ENCODE measurements around the gene GUCY1B1. TPM values are rescaled to one million over a fixed set of nuclear protein-coding genes. Genes with fewer than 3 reads are reported as not detected.

The GUCY1B1 gene
- total RNA-seq, 1 experiment from 2014 or later: 0.39 TPM

DNA sequence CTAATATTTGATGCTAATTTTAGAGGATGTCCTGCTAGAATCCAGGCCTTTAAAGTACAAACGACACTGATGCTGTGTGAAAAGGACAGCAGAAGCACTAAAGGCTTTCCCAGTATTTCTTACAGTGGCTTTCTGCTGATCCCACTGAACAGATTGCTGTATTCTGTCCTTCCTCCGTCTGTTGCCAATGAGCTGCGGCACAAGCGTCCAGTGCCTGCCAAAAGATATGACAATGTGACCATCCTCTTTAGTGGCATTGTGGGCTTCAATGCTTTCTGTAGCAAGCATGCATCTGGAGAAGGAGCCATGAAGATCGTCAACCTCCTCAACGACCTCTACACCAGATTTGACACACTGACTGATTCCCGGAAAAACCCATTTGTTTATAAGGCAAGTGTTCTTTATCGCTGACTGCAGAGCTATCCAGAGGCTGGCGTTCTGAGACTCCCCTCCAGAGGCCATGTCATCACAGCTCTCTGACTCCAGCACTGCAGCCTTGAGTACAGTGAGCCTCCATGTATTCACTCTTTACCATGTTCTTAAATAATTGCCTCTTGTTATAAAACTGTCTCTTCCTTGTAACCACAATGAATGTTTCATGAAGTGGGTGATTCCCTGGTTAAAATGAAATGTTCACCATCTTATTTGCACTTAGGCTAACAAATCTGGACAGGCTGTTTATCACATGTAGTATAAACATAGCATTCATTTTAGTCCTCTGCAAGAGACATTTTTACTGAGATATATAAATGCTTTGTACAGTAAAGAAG is 43.6 kb downstream of the GUCY1B1 start:
- H3K27me3 ChIP-seq (ENCODE audit: insufficient read depth, low read depth): no peaks in the 10 kb centered on the region
- H3K79me2 ChIP-seq (ENCODE audit: low read depth): no peaks in the 10 kb centered on the region
- ChIA-PET POLR2A (ENCODE audit: unreplicated experiment) (no interaction called here), CTCF (no interaction called here)
- BruUV-seq (replicated peaks): no TSS peak
- H3K4me2 ChIP-seq: no peak overlapping the region
- no peak for DNase-seq
- no peaks in the 10 kb centered on the region for H3K4me1 ChIP-seq (replicated peaks; ENCODE audit: insufficient read depth)
- H2AFZ ChIP-seq: no peak overlapping the region
- H3K36me3 ChIP-seq (ENCODE audit: low read depth): no peaks in the 10 kb centered on the region
- no peaks in the 10 kb centered on the region for H3F3A ChIP-seq (ENCODE audit: insufficient read depth, low read depth)
- H4K20me1 ChIP-seq (ENCODE audit: insufficient read depth): no peaks in the 10 kb centered on the region
- intact Hi-C loops (cut with micrococcal nuclease; ENCODE audit: unreplicated experiment): no loop called here
- TF ChIP-seq EZH2 (IDR thresholded peaks at IDR 0.05; ENCODE audit: low read depth): no peak
- TF ChIP-seq, protein P1, sequence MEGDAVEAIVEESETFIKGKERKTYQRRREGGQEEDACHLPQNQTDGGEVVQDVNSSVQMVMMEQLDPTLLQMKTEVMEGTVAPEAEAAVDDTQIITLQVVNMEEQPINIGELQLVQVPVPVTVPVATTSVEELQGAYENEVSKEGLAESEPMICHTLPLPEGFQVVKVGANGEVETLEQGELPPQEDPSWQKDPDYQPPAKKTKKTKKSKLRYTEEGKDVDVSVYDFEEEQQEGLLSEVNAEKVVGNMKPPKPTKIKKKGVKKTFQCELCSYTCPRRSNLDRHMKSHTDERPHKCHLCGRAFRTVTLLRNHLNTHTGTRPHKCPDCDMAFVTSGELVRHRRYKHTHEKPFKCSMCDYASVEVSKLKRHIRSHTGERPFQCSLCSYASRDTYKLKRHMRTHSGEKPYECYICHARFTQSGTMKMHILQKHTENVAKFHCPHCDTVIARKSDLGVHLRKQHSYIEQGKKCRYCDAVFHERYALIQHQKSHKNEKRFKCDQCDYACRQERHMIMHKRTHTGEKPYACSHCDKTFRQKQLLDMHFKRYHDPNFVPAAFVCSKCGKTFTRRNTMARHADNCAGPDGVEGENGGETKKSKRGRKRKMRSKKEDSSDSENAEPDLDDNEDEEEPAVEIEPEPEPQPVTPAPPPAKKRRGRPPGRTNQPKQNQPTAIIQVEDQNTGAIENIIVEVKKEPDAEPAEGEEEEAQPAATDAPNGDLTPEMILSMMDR (conservative IDR thresholded peaks at IDR 0.05): no peak
- H3K9me2 ChIP-seq (ENCODE audit: insufficient read depth): no peaks in the 10 kb centered on the region
- H3K27ac ChIP-seq: no peak overlapping the region
- H3K9me3 ChIP-seq (ENCODE audit: insufficient read depth, low read depth): no peaks in the 10 kb centered on the region
- no peak overlapping the region for H3K4me3 ChIP-seq

DNA sequence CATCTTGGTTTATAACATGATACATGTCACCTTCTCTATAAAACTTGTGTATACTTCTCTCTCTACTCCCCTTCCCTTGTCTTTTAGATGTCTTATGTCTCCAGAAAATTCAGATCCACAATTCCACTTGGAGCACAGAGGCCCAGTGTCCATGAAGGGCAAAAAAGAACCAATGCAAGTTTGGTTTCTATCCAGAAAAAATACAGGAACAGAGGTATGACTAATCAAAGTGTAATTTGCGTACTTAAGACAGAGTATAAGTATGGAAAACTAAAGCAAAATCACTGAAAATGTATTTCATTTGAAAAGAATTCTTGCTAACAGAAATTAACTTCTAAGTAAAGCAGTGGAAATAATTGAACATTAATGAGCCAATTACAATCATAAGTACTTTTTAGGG is 46.2 kb downstream of the GUCY1B1 start:
- POLR2A ChIA-PET (ENCODE audit: unreplicated experiment): no interaction called here
- Histone ChIP-seq H3K27ac (no peak overlapping the region), H2AFZ (no peak overlapping the region), H3F3A (ENCODE audit: insufficient read depth, low read depth) (no peaks in the 10 kb centered on the region), H3K27me3 (ENCODE audit: insufficient read depth, low read depth) (no peaks in the 10 kb centered on the region), H3K4me2 (no peak overlapping the region), H3K9me3 (ENCODE audit: insufficient read depth, low read depth) (no peaks in the 10 kb centered on the region), H3K79me2 (ENCODE audit: low read depth) (no peaks in the 10 kb centered on the region), H3K36me3 (ENCODE audit: low read depth) (no peaks in the 10 kb centered on the region), H3K4me3 (no peak overlapping the region), H4K20me1 (ENCODE audit: insufficient read depth) (no peaks in the 10 kb centered on the region), H3K4me1 (replicated peaks; ENCODE audit: insufficient read depth) (no peaks in the 10 kb centered on the region), H3K9me2 (ENCODE audit: insufficient read depth) (no peaks in the 10 kb centered on the region)
- no TSS peak for BruUV-seq (replicated peaks)
- intact Hi-C loops (cut with micrococcal nuclease; ENCODE audit: unreplicated experiment): no loop called here
- TF ChIP-seq, protein P1 (conservative IDR thresholded peaks at IDR 0.05): no peak
- no peak for TF ChIP-seq EZH2 (IDR thresholded peaks at IDR 0.05; ENCODE audit: low read depth)
- DNase-seq: no peak
- CTCF ChIA-PET: no interaction called here

DNA sequence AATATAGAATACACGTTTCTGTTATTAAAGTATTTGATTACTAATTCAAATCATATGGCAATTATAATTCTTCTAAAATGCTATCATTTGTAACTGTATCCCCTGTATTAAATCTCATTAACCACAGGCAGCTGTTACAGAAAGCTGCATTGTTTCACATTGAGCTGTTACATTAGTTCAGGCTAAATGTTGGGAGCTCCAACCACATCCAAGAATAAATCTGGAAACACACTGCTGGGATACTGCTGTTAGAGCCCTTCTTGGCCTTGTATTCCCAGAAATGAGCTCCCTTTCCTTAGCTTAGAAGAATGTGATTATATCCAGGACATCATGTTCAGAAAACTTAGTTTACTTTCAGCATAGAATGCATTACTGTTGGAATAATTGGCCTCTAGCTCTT is 48.2 kb downstream of the GUCY1B1 start:
- CTCF ChIA-PET: no interaction called here

More for the DNA sequence above, 48.2 kb downstream of the GUCY1B1 start:
- no peak for TF ChIP-seq EZH2 (IDR thresholded peaks at IDR 0.05; ENCODE audit: low read depth)
- TF ChIP-seq, protein P1 (conservative IDR thresholded peaks at IDR 0.05): no peak
- Histone ChIP-seq H3K27me3 (ENCODE audit: insufficient read depth, low read depth) (no peaks in the 10 kb centered on the region), H3K4me3 (no peak overlapping the region), H3K4me1 (replicated peaks; ENCODE audit: insufficient read depth) (no peaks in the 10 kb centered on the region), H3K4me2 (no peak overlapping the region), H3K9me3 (ENCODE audit: insufficient read depth, low read depth) (no peaks in the 10 kb centered on the region), H4K20me1 (ENCODE audit: insufficient read depth) (no peaks in the 10 kb centered on the region), H2AFZ (no peak overlapping the region), H3K9me2 (ENCODE audit: insufficient read depth) (no peaks in the 10 kb centered on the region), H3K79me2 (ENCODE audit: low read depth) (no peaks in the 10 kb centered on the region), H3K27ac (no peak overlapping the region), H3F3A (ENCODE audit: insufficient read depth, low read depth) (no peaks in the 10 kb centered on the region), H3K36me3 (ENCODE audit: low read depth) (no peaks in the 10 kb centered on the region)
- BruUV-seq (replicated peaks): no TSS peak
- no peak for DNase-seq
- POLR2A ChIA-PET (ENCODE audit: unreplicated experiment): no interaction called here
- intact Hi-C loops (cut with micrococcal nuclease; ENCODE audit: unreplicated experiment): no loop called here

Data from PC-9 (cell line).